Adipocyte (in vitro differentiated cells): ENCODE results near the gene DNAJC19.

ENCODE experiments used
- DNase-seq: peaks from one replicate; pipeline ENCODE4 v3.0.0-alpha.2; 2015; ENCODE audit warnings: low read depth
- H3K27me3 ChIP-seq: replicated peaks from 2 replicates; pipeline ENCODE4 v1.7.0; 2013; ENCODE audit warnings: mild to moderate bottlenecking, low read length, moderate library complexity; ENCODE audit not compliant: control insufficient read depth, insufficient read depth
- H3K36me3 ChIP-seq: 2 replicates; pipeline ENCODE4 v1.7.0; 2013; ENCODE audit warnings: low read length, mild to moderate bottlenecking, moderate library complexity; ENCODE audit not compliant: control insufficient read depth, insufficient read depth, severe bottlenecking
- H3K4me1 ChIP-seq: 2 replicates; pipeline ENCODE4 v1.7.0; 2013; ENCODE audit warnings: mild to moderate bottlenecking, low read length, moderate library complexity; ENCODE audit not compliant: control insufficient read depth, insufficient read depth
- H3K4me3 ChIP-seq: 2 replicates; pipeline ENCODE4 v1.7.0; 2013; ENCODE audit warnings: mild to moderate bottlenecking, low read length, moderate library complexity
- H3K9ac ChIP-seq: 2 replicates; pipeline ENCODE4 v1.7.0; 2013; ENCODE audit warnings: mild to moderate bottlenecking, low read length, moderate library complexity
- H3K9me3 ChIP-seq: 2 replicates; pipeline ENCODE4 v1.7.0; 2013; ENCODE audit warnings: mild to moderate bottlenecking, low read length, moderate library complexity; ENCODE audit not compliant: control insufficient read depth

DNAJC19 gene

DNA sequence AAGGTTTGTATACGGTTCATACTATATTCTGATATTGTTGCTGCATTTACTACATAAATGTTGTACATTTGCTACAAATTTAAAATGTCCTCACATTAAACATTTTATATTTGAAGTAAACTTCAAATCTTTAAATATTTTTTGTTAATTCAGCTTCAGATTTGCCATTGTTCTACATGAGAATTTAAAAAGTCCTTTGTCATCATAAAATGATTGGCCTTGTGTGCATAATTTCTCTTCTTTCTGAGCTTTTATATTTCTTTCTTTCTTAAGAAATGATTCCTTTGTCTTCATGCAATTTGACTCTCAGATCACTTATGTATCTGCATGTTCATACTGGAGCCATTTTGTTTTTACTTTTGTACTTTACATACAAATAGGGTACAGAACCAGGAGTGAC lies 28.0 kb downstream of the DNAJC19 start:
- Histone ChIP-seq H3K9ac (no peak overlapping the region), H3K4me1 (no peaks in the 10 kb centered on the region), H3K36me3 (peaks cover 93% of the 10 kb centered on the region), H3K4me3 (no peak overlapping the region), H3K27me3 (no peaks in the 10 kb centered on the region), H3K9me3 (no peaks in the 10 kb centered on the region)
- no peak for DNase-seq

DNA sequence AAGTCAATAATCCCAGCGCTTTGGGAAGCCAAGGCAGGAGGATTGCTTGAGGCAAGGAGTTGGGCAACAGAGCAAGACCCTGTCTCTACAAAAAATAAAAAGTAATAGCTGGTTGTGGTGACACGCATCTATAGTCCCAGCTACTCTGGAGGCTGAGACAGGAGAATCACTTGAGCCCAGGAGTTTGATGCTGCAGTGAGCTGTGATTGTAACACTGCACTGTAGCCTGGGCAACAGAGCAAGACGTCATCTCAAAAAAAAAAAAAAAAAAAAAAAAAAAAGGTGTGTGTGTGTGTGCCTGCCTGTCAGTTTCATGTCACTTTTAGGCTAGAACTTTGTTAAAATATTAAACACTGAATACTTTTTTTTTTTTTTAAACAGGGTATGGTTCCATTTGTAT lies 28.4 kb downstream of the DNAJC19 start:
- no peak overlapping the region for H3K4me3 ChIP-seq
- H3K4me1 ChIP-seq, result no peaks in the 10 kb centered on the region
- no peak overlapping the region for H3K9ac ChIP-seq
- peaks cover 93% of the 10 kb centered on the region for H3K36me3 ChIP-seq
- DNase-seq, result no peak
- H3K9me3 ChIP-seq, result no peaks in the 10 kb centered on the region
- H3K27me3 ChIP-seq, result no peaks in the 10 kb centered on the region

DNA sequence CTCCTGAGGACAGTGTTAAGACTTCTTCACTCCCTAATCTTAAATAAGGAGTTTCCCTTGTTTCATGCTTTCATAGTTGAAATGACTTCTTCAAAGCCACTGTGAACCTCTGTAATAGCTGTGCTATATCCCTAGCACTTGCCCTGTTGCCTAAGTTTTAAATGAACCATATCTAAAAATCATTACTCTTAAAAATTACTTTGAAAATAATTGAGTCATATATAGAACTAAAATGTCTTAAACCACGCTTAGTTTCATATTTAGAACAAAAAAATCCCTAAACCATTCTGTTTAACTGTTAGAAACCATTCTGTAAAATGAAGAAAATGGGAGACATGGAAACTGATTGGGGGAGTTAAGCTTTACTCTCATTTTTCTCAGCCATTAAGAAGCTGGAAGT lies 29.8 kb downstream of the DNAJC19 start:
- H3K36me3 ChIP-seq, result peaks cover 90% of the 10 kb centered on the region

DNA sequence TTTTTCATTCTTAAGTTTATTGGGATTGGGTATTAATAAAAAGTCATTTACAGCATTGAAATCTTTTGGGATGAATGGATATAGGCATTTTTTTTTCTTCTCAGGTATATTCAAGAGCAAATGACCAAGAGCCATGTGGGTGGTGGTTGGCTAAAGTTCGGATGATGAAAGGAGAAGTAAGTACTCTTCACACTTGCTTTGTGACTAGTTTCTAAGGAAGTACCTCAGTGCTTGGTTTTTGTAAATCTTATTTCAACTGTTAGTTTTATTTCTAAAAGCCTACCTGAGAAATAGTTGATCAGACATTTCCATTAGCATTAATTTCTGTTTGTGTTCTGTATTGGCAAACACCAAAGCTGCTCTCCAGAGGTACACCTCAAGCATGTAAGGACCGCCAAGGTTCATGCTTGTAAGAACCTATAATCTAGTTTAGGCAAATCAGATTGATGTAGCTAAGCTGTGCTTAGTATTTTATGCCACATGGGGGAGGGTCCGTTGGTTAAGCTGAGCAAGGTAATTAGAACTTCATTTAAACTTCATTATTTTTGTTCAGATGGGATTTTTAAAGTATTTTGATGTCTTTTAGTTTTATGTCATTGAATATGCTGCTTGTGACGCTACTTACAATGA lies 41.7 kb downstream of the DNAJC19 start:
- peaks cover 80% of the 10 kb centered on the region for H3K36me3 ChIP-seq
- no peaks in the 10 kb centered on the region for H3K27me3 ChIP-seq
- H3K4me1 ChIP-seq, result no peaks in the 10 kb centered on the region
- DNase-seq, result no peak
- no peak overlapping the region for H3K9ac ChIP-seq
- no peaks in the 10 kb centered on the region for H3K9me3 ChIP-seq
- no peak overlapping the region for H3K4me3 ChIP-seq

More for the DNA sequence above, 29.8 kb downstream of the DNAJC19 start:
- DNase-seq, result no peak
- H3K4me1 ChIP-seq, result no peaks in the 10 kb centered on the region
- H3K9ac ChIP-seq, result no peak overlapping the region
- no peaks in the 10 kb centered on the region for H3K9me3 ChIP-seq
- H3K27me3 ChIP-seq, result no peaks in the 10 kb centered on the region
- H3K4me3 ChIP-seq, result no peak overlapping the region

DNA sequence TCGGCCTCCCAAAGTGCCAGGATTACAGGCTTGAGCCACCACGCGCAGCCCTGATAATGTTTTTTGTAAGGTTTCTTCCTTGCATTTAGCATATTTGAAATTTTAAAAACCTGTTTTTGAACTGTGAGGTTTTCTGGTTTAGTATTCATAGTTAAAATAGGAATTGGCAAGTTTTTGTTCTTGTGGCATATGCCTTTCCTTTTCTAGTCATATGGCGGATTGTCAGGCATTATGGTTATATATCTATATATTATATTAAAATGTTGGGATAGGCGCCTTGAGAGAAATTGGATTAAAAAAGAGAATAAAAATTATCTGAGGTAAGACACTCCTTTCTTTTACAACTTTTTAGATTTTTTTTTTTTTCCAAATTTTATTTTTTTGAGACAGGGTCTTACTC lies 48.7 kb downstream of the DNAJC19 start:
- Histone ChIP-seq H3K4me1 (no peaks in the 10 kb centered on the region), H3K36me3 (peaks cover 59% of the 10 kb centered on the region), H3K4me3 (no peak overlapping the region), H3K9ac (no peak overlapping the region), H3K9me3 (no peaks in the 10 kb centered on the region), H3K27me3 (no peaks in the 10 kb centered on the region)
- no peak for DNase-seq

DNA sequence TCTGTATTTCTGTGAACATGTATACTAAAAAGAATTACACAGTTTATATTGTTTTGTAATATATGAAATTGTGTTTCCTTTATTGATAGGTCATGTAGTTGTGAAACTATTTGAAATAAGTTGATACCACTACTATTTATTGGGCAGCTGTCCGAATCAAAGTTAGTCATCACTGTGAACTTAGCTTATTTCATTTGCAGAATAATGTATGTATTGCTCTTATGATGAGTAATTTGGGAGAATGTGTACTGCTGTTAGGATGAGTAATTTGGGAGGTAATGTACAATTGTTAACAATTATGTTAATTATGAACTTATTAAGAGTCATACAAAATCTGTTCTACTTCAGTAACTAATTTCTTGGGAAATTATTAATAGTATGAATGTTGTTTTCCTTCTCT lies 54.9 kb downstream of the DNAJC19 start:
- Histone ChIP-seq H3K9me3 (no peaks in the 10 kb centered on the region), H3K27me3 (no peaks in the 10 kb centered on the region), H3K4me3 (no peak overlapping the region), H3K36me3 (peaks cover 24% of the 10 kb centered on the region), H3K9ac (no peak overlapping the region), H3K4me1 (peaks cover 6% of the 10 kb centered on the region)
- no peak for DNase-seq
